ENCODE results near the gene TMEM109.

GRCh38 chr11:60871378-60872061 is 42.4 kb upstream of the TMEM109 start:
- no peak for TF ChIP-seq CTCF (IDR thresholded peaks at IDR 0.05; ENCODE audit: poor library complexity, severe bottlenecking)
- no peak for TF ChIP-seq MXI1 (conservative IDR thresholded peaks at IDR 0.05; ENCODE audit: poor library complexity, severe bottlenecking)
- no peak for TF ChIP-seq TAF1 (IDR thresholded peaks at IDR 0.05; ENCODE audit: low read depth)
- TF ChIP-seq EZH2 (IDR thresholded peaks at IDR 0.05; ENCODE audit: borderline replicate concordance, insufficient read depth, low read length, poor library complexity, severe bottlenecking) = no peak

Measured in neural cell (in vitro differentiated cells).